BJ (cell line): ENCODE results near the gene UBE2Z. TPM values are rescaled to one million over a fixed set of nuclear protein-coding genes. Genes with fewer than 3 reads are reported as not detected.

Experiments
- CTCF ChIA-PET: fragments of 350-600 bp; formaldehyde crosslinking; extraction: SDS; loops from one replicate; lab custom pipeline; 2021; ENCODE audit warnings: antibody characterized with exemption, inconsistent platforms; lab: Yijun Ruan, JAX
- POLR2A ChIA-PET: fragments of 300-600 bp; sonication (Branson Sonifier 250); formaldehyde crosslinking; extraction: SDS; loops from one replicate; lab custom pipeline; 2021; ENCODE audit warnings: antibody characterized with exemption; lab: Charles Lee
- DNase-seq: peaks from one replicate; pipeline ENCODE4 v3.0.0-alpha.2; 2011; ENCODE audit warnings: low read depth
- H3K27me3 ChIP-seq: 2 replicates; pipeline ENCODE4 v1.6.0; 2011; ENCODE audit warnings: low read length; ENCODE audit not compliant: control insufficient read depth, insufficient read depth
- H3K36me3 ChIP-seq: 2 replicates; pipeline ENCODE4 v1.5.1; 2011; ENCODE audit warnings: low read length; ENCODE audit not compliant: control insufficient read depth, insufficient read depth
- H3K4me3 ChIP-seq: 2 replicates; pipeline ENCODE4 v1.5.1; 2011; ENCODE audit warnings: low read depth, mild to moderate bottlenecking, control low read depth, low read length
- CTCF ChIP-seq: IDR thresholded peaks from 2 replicates; pipeline ENCODE4 v1.5.1; 2011; ENCODE audit warnings: low read depth, mild to moderate bottlenecking, control low read depth, inconsistent platforms, low read length, moderate library complexity; ENCODE audit not compliant: insufficient read depth
- polyA plus RNA-seq: library from polyadenylated mRNA; depleted of rRNA; stranded (reverse); fragments of >200 nt; gene quantifications from 2 replicates; pipeline ENCODE4 v1.2.3, GENCODE V29; 2011

UBE2Z gene
- polyA plus RNA-seq, 1 experiment: 166 TPM

DNA sequence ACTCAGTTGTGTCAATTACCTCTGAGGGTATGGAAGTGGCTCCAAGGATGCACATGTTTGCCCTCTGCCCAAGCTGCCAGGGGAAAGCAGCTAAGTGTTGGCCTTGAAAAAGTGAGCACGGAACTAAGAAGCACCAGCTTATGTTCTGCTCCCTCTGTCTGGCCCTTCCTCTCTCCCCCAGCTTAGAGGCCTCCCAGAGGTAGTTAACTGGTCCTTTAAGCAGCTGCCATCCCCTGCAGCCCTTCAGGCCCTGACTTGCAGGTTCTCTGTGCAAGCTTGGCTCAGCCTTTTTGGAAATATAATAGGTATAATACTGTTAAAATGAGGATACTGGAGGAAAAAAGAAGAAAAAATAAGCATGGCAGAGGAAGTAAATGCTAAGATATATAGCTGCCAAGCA, 7.0 kb upstream of the UBE2Z start:
- no peak for DNase-seq
- H3K36me3 ChIP-seq: no peaks in the 10 kb centered on the region
- ChIA-PET POLR2A (no interaction called here), CTCF (no interaction called here)
- no peak overlapping the region for H3K4me3 ChIP-seq
- TF ChIP-seq CTCF: no peak
- no peaks in the 10 kb centered on the region for H3K27me3 ChIP-seq

- ChIA-PET CTCF (interaction anchor here (0.6 to 1.6 kb wide), 2 partner anchors 129 to 532 kb away, joined by 3 to 4 read pairs; no protein-coding TSS in a partner anchor), POLR2A (interaction anchor here (0.7 kb wide), 1 partner anchor 112 kb away, joined by 13 read pairs; no protein-coding TSS in a partner anchor)
- DNase-seq: no peak
- Histone ChIP-seq H3K27me3 (no peaks in the 10 kb centered on the region), H3K36me3 (no peaks in the 10 kb centered on the region), H3K4me3 (no peak overlapping the region)
- TF ChIP-seq CTCF: no peak
These were observed 4.8 kb upstream of the UBE2Z start for GRCh38 chr17:48903401-48903800.

DNA sequence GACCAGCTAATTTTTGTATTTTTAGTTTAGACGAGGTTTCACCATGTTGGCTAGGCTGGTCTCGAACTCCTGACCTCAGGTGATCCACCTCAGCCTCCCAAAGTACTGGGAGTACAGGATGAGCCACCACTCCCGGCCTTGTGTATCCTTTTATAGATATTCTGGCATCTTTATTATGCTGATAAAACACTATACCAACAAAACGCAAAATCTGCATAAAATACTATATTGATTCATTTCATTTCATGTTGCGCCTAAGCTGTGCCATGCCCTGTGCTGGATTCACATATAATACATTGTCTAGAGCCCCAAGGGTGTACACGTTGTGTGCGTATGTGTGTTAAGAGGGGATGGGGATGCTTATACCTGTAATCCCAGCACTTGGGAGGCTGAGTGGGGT, 3.8 kb upstream of the UBE2Z start:
- Histone ChIP-seq H3K36me3 (no peaks in the 10 kb centered on the region), H3K27me3 (no peaks in the 10 kb centered on the region), H3K4me3 (no peak overlapping the region)
- CTCF ChIA-PET: interaction anchor here (1.5 kb wide), 1 partner anchor 12 kb away, joined by 5 read pairs; the partner anchor contains the start of gene ATP5MC1
- POLR2A ChIA-PET: no interaction called here
- no peak for TF ChIP-seq CTCF
- no peak for DNase-seq

- CTCF ChIA-PET: interaction anchor here (0.7 kb wide), 1 partner anchor 22 kb away, joined by 3 read pairs; no protein-coding TSS in a partner anchor
- no peak for TF ChIP-seq CTCF
- no peaks in the 10 kb centered on the region for H3K36me3 ChIP-seq
- no peaks in the 10 kb centered on the region for H3K27me3 ChIP-seq
- POLR2A ChIA-PET: no interaction called here
- H3K4me3 ChIP-seq: no peak overlapping the region
- no peak for DNase-seq
These were observed 2.2 kb upstream of the UBE2Z start for GRCh38 chr17:48905987-48906515.

DNA sequence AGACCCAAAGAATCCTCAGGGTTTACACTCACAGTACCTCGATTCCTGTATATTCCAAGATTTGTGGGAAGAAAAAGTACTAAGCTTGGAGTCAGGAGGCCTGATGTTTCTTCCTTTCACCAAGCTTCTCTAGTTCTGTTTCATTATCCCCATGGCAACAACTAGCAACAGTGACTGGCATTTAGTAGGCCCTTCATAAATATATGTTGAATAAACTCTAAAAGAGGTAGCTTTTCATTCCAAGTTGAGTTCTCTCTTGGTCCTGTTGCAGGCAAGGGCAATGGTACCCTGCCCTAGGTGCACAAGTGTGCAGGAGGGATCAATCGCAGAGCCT, 527 bp upstream of the UBE2Z start:
- ChIA-PET POLR2A (interaction anchor here (1.0 kb wide), 1 partner anchor 15 kb away, joined by 3 read pairs; the partner anchor contains the start of gene ATP5MC1), CTCF (interaction anchor here (0.7 to 2.1 kb wide), 6 partner anchors 9 to 128 kb away, joined by 3 to 12 read pairs (median 4); partner anchors contain the start of gene ATP5MC1)
- peaks cover 2% of the 10 kb centered on the region for H3K36me3 ChIP-seq
- peak overlapping the region; percentile 94 for H3K4me3 ChIP-seq
- H3K27me3 ChIP-seq: no peaks in the 10 kb centered on the region
- TF ChIP-seq CTCF: no peak
- DNase-seq: peak; percentile 23
